HepG2 (cell line): ENCODE data around the gene SMIM36. TPM values are rescaled to one million over a fixed set of nuclear protein-coding genes. Genes with fewer than 3 reads are reported as not detected.

Experiments used
- ISX ChIP-seq: sonication (generic); formaldehyde crosslinking; conservative IDR thresholded peaks from 2 replicates; pipeline ENCODE4 v1.5.0; 2020; ENCODE audit warnings: missing genetic modification reagents
- PHF5A ChIP-seq: IDR thresholded peaks from one replicate; pipeline ENCODE4 v1.6.1; 2018; ENCODE audit warnings: low read depth, missing genetic modification reagents; ENCODE audit not compliant: unreplicated experiment
- TGIF2 ChIP-seq: IDR thresholded peaks from 2 replicates; pipeline ENCODE4 v1.6.1; 2016; ENCODE audit warnings: control low read depth, missing compliant biosample characterization
- ZNF572 ChIP-seq: sonication (generic); formaldehyde crosslinking; IDR thresholded peaks from 2 replicates; pipeline ENCODE4 v1.5.1; 2020; ENCODE audit warnings: mild to moderate bottlenecking, missing genetic modification reagents
- polyA plus RNA-seq, 8 experiments: library from polyadenylated mRNA; depleted of rRNA in 3 of 8; stranded (reverse) in 7 of 8; unstranded in 1 of 8; fragments of >200 nt; fragmentation: Illumina TruSeq in 4 of 8; extraction: Trizol in 4 of 8; gene quantifications; 2 replicates each; pipeline versions ENCODE4 v1.2.1 to v1.2.3, GENCODE V29; 2011 to 2016; ENCODE audit warnings: low read depth in 4 of 8, missing spikeins in 1 of 8, mixed read lengths in 1 of 8; ENCODE audit not compliant: insufficient read depth in 1 of 8
- total RNA-seq, 5 experiments: library from RNA; depleted of rRNA; stranded (reverse); fragments of >200 nt; fragmentation: Illumina TruSeq; extraction: Trizol; gene quantifications; 2 replicates each; pipeline ENCODE4 v1.2.3, GENCODE V29; 2016; ENCODE audit warnings: low read depth in 1 of 5
- TF ChIP-seq, protein P1 (sequence below): sonication (generic); formaldehyde crosslinking; IDR thresholded peaks from 2 replicates; pipeline ENCODE4 v1.5.1; 2020; ENCODE audit warnings: missing genetic modification reagents, mild to moderate bottlenecking, borderline replicate concordance
- TF ChIP-seq, protein P2 (sequence below): sonication (generic); formaldehyde crosslinking; IDR thresholded peaks from 2 replicates; pipeline ENCODE4 v1.5.1; 2020; ENCODE audit warnings: missing genetic modification reagents, mild to moderate bottlenecking, borderline replicate concordance
- TF ChIP-seq, protein P3 (sequence below): sonication (generic); formaldehyde crosslinking; IDR thresholded peaks from 2 replicates; pipeline ENCODE4 v1.5.1; 2020; ENCODE audit warnings: mild to moderate bottlenecking, missing genetic modification reagents

The SMIM36 gene
- total and polyA plus RNA-seq, 2 of the 13 experiments (the other 11 are each of a cell fraction or from before 2014, with no cell fraction given) = not detected

DNA sequence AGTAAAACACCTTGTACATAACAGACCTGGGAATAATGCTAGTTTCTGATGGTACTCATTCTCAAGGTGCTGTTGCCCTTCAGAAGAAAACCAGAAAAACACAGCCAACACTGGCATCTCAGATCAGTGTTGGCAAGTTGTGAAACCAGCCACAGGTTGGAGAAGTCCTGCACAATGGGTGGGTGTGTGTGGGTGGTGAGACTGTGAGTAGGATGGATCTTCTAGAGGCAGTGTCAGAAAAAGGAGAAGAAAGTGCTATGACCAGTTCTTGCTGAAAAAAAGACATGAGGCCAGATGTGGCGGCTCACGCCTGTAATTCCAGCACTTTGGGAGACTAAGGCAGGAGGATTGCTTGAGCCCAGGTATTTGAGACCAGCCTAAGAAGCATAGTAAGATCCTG is 35.2 kb upstream of the SMIM36 start (continued):
- TF ChIP-seq, protein P1, sequence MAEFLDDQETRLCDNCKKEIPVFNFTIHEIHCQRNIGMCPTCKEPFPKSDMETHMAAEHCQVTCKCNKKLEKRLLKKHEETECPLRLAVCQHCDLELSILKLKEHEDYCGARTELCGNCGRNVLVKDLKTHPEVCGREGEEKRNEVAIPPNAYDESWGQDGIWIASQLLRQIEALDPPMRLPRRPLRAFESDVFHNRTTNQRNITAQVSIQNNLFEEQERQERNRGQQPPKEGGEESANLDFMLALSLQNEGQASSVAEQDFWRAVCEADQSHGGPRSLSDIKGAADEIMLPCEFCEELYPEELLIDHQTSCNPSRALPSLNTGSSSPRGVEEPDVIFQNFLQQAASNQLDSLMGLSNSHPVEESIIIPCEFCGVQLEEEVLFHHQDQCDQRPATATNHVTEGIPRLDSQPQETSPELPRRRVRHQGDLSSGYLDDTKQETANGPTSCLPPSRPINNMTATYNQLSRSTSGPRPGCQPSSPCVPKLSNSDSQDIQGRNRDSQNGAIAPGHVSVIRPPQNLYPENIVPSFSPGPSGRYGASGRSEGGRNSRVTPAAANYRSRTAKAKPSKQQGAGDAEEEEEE (CRISPR knock-in tag) = no peak
- TF ChIP-seq TGIF2 = no peak
- TF ChIP-seq ZNF572 (CRISPR knock-in tag) = no peak
- TF ChIP-seq, protein P2, sequence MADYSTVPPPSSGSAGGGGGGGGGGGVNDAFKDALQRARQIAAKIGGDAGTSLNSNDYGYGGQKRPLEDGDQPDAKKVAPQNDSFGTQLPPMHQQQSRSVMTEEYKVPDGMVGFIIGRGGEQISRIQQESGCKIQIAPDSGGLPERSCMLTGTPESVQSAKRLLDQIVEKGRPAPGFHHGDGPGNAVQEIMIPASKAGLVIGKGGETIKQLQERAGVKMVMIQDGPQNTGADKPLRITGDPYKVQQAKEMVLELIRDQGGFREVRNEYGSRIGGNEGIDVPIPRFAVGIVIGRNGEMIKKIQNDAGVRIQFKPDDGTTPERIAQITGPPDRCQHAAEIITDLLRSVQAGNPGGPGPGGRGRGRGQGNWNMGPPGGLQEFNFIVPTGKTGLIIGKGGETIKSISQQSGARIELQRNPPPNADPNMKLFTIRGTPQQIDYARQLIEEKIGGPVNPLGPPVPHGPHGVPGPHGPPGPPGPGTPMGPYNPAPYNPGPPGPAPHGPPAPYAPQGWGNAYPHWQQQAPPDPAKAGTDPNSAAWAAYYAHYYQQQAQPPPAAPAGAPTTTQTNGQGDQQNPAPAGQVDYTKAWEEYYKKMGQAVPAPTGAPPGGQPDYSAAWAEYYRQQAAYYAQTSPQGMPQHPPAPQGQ (CRISPR knock-in tag) = no peak
- no peak for TF ChIP-seq PHF5A (CRISPR knock-in tag)
- TF ChIP-seq, protein P3, sequence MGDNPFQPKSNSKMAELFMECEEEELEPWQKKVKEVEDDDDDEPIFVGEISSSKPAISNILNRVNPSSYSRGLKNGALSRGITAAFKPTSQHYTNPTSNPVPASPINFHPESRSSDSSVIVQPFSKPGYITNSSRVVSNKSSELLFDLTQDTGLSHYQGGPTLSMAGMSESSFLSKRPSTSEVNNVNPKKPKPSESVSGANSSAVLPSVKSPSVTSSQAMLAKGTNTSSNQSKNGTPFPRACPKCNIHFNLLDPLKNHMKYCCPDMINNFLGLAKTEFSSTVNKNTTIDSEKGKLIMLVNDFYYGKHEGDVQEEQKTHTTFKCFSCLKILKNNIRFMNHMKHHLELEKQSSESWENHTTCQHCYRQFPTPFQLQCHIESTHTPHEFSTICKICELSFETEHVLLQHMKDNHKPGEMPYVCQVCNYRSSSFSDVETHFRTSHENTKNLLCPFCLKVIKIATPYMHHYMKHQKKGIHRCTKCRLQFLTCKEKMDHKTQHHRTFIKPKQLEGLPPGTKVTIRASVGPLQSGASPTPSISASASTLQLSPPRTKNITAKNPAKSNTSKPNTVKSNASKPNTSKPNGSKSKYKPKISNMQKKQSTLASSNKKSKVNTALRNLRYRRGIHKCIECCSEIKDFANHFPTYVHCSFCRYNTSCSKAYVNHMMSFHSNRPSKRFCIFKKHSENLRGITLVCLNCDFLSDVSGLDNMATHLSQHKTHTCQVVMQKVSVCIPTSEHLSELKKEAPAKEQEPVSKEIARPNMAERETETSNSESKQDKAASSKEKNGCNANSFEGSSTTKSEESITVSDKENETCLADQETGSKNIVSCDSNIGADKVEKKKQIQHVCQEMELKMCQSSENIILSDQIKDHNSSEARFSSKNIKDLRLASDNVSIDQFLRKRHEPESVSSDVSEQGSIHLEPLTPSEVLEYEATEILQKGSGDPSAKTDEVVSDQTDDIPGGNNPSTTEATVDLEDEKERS (CRISPR knock-in tag) = no peak
- TF ChIP-seq ISX (CRISPR knock-in tag) = no peak
